Measurements from ENCODE around the gene PDS5A.

DNA sequence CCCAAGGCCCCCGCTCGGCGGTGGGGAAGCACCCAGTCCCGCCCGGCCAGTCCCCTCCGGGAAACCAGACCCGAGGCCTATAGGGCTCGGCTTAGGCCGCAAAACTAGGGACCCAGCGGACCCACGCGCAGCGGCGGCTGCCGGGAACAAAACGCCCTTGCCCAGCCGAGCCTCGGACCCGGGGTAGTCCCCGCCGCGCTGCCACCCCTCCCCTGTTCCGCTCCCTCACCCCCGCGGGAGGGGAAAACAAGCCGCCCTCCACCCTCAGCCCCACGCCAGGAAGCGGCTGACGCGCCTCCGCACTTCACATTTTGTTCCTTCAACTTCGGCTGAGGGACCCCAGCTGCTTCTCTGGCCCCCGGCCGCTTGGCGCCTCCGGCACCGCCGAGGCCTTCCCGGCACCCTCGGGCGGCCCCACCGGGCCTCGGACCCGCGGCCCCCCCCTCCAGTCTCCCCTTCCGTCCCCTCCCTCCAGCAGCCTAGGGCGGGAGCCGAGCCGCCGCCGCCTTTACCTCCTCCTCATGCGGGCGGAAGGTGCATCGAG, 694 bp downstream of the PDS5A start:
- no peak for TF ChIP-seq CTCF (conservative IDR thresholded peaks at IDR 0.05 in 1 of 2, IDR thresholded peaks at IDR 0.05 in 1 of 2; ENCODE audit: low read depth in 1 of 2, low read length in 2 of 2)
- TF ChIP-seq EZH2 (IDR thresholded peaks at IDR 0.05; ENCODE audit: low read length, missing control alignments), result no peak

All from fibroblast of lung (primary cell).